HS-27A (cell line): Measurements from ENCODE around the gene SEPTIN8.
"Not testable (repeated sequence)": the region's sequence is repeated elsewhere in the genome, so short reads cannot be mapped to it uniquely, and the experiment has no call there.

Experiments used
- DNase-seq: peaks from one replicate; pipeline ENCODE4 v3.0.0-alpha.2; 2012; ENCODE audit warnings: low read depth, missing footprints

Gene SEPTIN8

DNA sequence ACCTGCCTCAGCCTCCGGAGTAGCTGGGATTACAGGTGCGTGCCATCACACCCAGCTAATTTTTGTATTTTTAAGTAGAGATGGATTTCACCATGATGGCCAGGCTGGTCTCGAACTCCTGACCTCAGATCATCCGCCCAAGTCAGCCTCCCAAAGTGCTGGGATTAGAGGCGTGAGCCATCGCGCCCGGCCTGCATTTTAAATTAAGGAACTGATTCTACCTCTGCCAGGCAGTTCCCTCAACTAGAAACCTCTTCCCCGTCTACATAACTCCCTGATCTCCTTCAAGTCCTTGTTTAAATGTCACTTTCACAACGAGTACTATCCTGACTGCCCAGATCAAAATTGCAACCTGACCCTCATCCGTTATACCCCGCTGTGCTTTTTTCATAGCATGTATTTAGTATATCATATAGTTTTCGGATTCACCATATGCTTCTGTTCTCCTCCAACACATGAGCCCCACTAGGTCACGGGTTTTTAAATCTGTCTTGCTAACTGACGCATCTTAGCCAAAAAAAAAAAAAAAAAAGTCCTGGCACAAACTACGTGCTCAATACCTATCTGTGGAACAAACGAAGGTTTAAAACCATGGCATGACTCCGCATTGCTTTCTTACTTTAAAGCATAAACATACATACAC lies 35.2 kb upstream of the SEPTIN8 start:
- DNase-seq: no peak

GRCh38 chr5:132810605-132811004 lies 33.6 kb upstream of the SEPTIN8 start:
- DNase-seq: no peak

GRCh38 chr5:132808866-132809265 lies 31.8 kb upstream of the SEPTIN8 start:
- no peak for DNase-seq

- no peak for DNase-seq
These were observed 31.4 kb upstream of the SEPTIN8 start for GRCh38 chr5:132808448-132808847.

GRCh38 chr5:132807163-132807838 lies 30.3 kb upstream of the SEPTIN8 start:
- no peak for DNase-seq

DNA sequence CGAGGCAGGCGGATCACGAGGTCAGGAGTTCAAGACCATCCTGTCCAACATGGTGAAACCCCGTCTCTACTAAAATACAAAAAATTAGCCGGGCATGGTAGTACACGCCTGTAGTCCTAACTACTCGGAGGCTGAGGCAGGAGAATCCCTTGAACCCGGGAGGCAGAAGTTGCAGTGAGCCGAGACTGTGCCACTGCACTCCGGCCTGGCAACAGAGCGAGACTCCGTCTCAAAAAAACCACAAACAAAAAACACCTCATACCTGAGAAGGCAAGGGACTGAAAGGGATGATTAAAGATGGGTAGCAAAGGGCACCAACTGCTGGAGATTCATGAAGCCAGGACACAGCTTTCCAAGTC lies 29.7 kb upstream of the SEPTIN8 start:
- not testable (repeated sequence) for DNase-seq

DNA sequence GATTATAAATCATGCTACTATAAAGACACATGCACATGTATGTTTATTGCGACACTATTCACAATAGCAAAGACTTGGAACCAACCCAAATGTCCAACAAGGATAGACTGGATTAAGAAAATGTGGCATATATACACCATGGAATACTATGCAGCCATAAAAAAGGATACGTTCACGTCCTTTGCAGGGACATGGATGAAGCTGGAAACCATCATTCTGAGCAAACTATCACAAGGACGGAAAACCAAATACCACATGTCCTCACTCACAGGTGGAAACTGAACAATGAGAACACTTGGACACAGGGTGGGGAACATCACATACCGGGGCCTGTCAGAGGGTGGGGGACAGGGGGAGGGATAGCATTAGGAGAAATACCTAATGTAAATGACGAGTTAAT lies 28.8 kb upstream of the SEPTIN8 start:
- DNase-seq: not testable (repeated sequence)

GRCh38 chr5:132804219-132804618 lies 27.2 kb upstream of the SEPTIN8 start:
- DNase-seq: not testable (repeated sequence)

DNA sequence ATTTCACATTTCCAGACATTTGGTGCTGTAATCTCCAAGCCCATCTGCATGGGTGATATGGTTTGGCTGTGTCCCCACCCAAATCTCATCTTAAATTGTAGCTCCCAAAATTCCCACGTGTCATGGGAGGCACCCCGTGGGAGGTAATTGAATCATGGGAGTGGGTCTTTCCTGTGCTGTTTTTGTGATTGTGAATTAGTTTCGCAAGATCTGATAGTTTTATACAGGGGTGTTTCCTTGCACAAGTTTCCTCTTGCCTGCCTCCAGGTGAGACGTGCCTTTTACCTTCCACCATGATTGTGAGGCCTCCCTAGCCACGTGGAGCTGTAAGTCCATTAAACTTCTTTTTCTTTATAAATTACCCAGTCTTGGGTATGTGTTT lies 25.6 kb upstream of the SEPTIN8 start:
- not testable (repeated sequence) for DNase-seq

GRCh38 chr5:132802044-132802684 lies 25.1 kb upstream of the SEPTIN8 start:
- DNase-seq: no peak

DNA sequence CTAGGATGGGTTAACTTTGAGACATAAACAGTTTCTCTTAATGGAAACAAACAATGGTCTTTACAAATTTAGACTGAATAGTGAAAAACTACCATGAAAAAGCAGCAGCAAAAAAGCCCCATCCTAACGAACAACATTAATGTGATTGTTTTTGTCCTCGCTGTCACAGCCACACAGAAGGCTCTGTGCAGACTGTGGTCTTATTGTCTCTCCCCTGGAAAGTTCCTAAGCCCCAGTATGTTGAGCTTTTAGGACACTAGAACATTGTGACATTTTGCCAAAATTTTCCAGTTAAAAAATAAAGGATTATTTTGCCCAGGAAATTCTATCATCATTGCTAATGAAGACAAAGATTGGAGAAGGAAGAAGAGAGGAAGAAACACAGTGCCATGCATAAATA lies 23.5 kb upstream of the SEPTIN8 start:
- DNase-seq: no peak

DNA sequence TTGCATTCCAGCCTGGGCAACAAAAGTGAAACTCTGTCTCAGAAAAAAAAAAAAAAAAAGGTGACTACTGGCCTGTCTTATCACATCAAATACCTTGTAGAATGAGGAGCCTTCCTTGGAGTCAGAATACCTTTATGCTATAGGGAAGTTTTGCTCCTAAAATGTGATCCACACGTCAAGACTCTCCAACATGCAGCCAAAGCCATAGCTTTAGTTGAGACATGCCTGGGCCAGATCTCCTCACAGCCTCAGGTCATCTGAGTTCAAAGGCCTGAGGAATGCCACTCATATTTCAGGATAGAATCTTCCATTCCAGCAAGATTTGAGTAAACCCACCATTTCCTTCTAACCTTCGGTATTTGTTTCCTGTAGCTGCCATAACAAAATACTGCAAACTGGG lies 22.4 kb upstream of the SEPTIN8 start:
- no peak for DNase-seq

- DNase-seq: no peak
These were observed 20.6 kb upstream of the SEPTIN8 start for GRCh38 chr5:132797651-132798050.

- DNase-seq: no peak
These were observed 14.0 kb upstream of the SEPTIN8 start for GRCh38 chr5:132791026-132791425.

DNA sequence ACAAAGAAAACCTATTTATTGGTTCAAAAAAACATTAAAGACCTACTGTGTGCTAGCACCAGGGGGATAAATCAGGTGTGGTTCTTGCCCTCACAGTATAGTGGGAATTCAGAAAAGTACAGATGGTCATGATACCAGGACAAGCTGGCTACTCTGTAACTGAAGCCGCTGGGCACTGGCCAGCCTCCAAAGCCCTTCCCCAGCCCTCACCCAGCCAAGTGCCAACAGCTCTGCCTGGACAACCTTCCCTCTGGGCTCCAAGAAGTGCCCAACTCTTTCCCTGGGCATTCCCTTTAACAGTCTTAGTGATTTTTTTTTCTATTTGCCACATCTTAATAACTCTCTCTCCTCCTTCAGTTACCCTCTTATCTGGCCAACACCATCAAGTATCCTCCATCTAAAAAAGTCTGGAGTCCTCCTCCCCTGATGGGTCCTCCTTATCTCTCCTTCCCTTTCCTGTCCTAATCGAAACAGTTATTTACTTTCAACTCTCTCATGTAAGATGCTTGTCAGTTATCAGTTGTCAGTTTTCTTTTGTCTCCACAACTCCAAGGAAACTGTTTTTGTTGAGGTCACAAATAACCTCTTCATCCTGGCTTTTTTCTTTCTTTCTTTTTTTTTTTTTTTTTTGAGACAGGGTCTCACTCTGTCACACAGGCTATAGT lies 13.3 kb upstream of the SEPTIN8 start:
- no peak for DNase-seq

GRCh38 chr5:132788990-132789886 lies 12.2 kb upstream of the SEPTIN8 start:
- DNase-seq: no peak

- no peak for DNase-seq
These were observed 11.5 kb upstream of the SEPTIN8 start for GRCh38 chr5:132788508-132788907.

DNA sequence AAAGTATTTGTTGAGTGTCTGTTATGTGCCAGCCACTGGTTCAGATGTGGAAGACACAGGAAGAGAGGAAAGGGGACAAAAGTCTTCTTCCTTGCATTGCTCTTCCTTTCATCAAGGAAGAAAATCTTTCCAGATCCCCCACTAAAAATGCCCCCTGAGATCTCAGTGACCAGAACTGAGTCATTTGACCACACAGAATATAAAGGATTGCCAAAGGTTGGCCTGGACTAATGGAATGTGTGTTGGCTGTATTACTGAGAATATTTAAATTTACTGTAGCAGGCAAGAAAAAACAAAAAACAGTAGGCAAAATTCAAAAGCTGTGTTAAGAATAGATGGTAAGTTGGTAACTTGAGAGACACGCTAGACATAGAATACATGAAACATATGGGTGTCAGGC lies 10.0 kb upstream of the SEPTIN8 start:
- no peak for DNase-seq

GRCh38 chr5:132785864-132786263 lies 8.8 kb upstream of the SEPTIN8 start:
- no peak for DNase-seq

DNA sequence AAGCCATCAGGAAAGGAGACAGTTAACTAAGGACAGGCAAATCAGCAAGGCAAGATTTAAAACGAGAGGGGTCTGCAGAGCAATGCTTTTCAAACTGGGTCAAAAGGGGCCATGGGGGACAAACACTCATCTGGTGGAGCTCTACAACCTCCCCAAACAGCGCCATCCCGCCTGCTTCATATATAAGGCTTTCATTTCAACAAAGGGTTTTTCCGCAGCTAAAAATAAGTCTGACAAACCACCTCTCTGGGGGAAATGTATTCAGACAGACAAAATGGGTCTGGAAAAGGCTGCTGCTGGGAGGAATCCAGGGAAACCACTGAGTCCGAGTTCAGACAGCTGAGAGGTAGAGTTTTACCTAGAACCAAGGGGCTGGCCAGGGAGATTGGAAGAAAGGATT lies 8.3 kb upstream of the SEPTIN8 start:
- DNase-seq: no peak

DNA sequence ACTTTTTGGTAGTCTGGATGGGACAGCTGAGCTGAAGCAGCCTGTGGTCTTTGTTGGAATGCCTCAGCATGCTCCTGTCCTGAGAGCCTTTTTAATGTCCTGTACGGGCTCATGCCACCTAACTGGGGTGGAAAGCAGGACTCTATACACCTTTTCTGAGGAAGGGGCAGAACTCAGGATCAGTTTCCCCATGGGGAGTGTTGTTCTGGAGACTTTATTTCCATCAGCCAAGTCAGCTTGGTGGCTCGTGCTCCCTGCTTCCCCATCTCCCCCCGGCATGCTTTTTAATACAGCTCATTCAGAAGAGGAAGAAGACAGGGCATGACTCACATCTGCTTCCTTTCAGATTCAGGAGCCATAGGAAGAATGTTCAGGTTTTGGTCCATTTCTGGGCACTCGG lies 5.1 kb upstream of the SEPTIN8 start:
- DNase-seq: no peak

- DNase-seq: no peak
These were observed 4.0 kb upstream of the SEPTIN8 start for GRCh38 chr5:132781029-132781428.
